IPS-20b (cell line): Measurements from ENCODE around the gene TTLL11.
"Not testable (repeated sequence)": the region's sequence is repeated elsewhere in the genome, so short reads cannot be mapped to it uniquely, and the experiment has no call there.

Experiments used
- H3K27ac ChIP-seq: one replicate; pipeline ENCODE4 v1.5.1; 2013; ENCODE audit warnings: low read length
- H3K27me3 ChIP-seq: 2 replicates; pipeline ENCODE4 v1.6.1; 2013; ENCODE audit warnings: mild to moderate bottlenecking, low read length, inconsistent platforms; ENCODE audit not compliant: insufficient read depth
- H3K36me3 ChIP-seq: 2 replicates; pipeline ENCODE4 v1.6.1; 2013; ENCODE audit warnings: low read depth, mild to moderate bottlenecking, inconsistent platforms, low read length, moderate library complexity; ENCODE audit not compliant: insufficient read depth
- H3K4me1 ChIP-seq: 2 replicates; pipeline ENCODE4 v1.6.1; 2013; ENCODE audit warnings: mild to moderate bottlenecking, control low read depth, inconsistent platforms, low read length, moderate library complexity; ENCODE audit not compliant: insufficient read depth
- H3K4me3 ChIP-seq: 2 replicates; pipeline ENCODE4 v1.5.1; 2013; ENCODE audit warnings: mild to moderate bottlenecking, low read length, inconsistent platforms
- H3K9ac ChIP-seq: 2 replicates; pipeline ENCODE4 v1.6.1; 2013; ENCODE audit warnings: low read depth, mild to moderate bottlenecking, inconsistent platforms, low read length, moderate library complexity
- H3K9me3 ChIP-seq: 2 replicates; pipeline ENCODE4 v1.6.1; 2013; ENCODE audit warnings: mild to moderate bottlenecking, low read depth, low read length, inconsistent platforms; ENCODE audit not compliant: insufficient read depth

The TTLL11 gene

GRCh38 chr9:122124048-122124447 lies 30.9 kb upstream of the TTLL11 start:
- H3K27ac ChIP-seq = no peak overlapping the region
- peaks cover 4% of the 10 kb centered on the region; the same call in 1 of the 2 replicates for H3K4me1 ChIP-seq
- H3K27me3 ChIP-seq = peaks cover 47% of the 10 kb centered on the region
- H3K9me3 ChIP-seq = no peaks in the 10 kb centered on the region
- no peak overlapping the region for H3K9ac ChIP-seq
- H3K4me3 ChIP-seq = no peak overlapping the region
- H3K36me3 ChIP-seq = no peaks in the 10 kb centered on the region

GRCh38 chr9:122122903-122123632 lies 30.0 kb upstream of the TTLL11 start:
- H3K4me1 ChIP-seq = peaks cover 4% of the 10 kb centered on the region; the same call in 1 of the 2 replicates
- H3K9me3 ChIP-seq = no peaks in the 10 kb centered on the region
- H3K27ac ChIP-seq = no peak overlapping the region
- H3K4me3 ChIP-seq = no peak overlapping the region
- no peak overlapping the region for H3K9ac ChIP-seq
- peaks cover 39% of the 10 kb centered on the region for H3K27me3 ChIP-seq
- no peaks in the 10 kb centered on the region for H3K36me3 ChIP-seq

- no peaks in the 10 kb centered on the region for H3K9me3 ChIP-seq
- H3K9ac ChIP-seq = no peak overlapping the region
- H3K4me1 ChIP-seq = peaks cover 4% of the 10 kb centered on the region; the same call in 1 of the 2 replicates
- peaks cover 33% of the 10 kb centered on the region for H3K27me3 ChIP-seq
- H3K4me3 ChIP-seq = no peak overlapping the region
- no peaks in the 10 kb centered on the region for H3K36me3 ChIP-seq
- H3K27ac ChIP-seq = no peak overlapping the region
Observed at GRCh38 chr9:122122468-122122867, 29.4 kb upstream of the TTLL11 start.

GRCh38 chr9:122121931-122122330 lies 28.8 kb upstream of the TTLL11 start:
- peaks cover 4% of the 10 kb centered on the region for H3K4me1 ChIP-seq
- no peak overlapping the region for H3K9ac ChIP-seq
- peaks cover 28% of the 10 kb centered on the region for H3K27me3 ChIP-seq
- no peaks in the 10 kb centered on the region for H3K9me3 ChIP-seq
- H3K27ac ChIP-seq = no peak overlapping the region
- H3K36me3 ChIP-seq = no peaks in the 10 kb centered on the region
- no peak overlapping the region for H3K4me3 ChIP-seq

- peaks cover 10% of the 10 kb centered on the region for H3K4me1 ChIP-seq
- H3K9ac ChIP-seq = no peak overlapping the region
- no peak overlapping the region for H3K4me3 ChIP-seq
Observed at GRCh38 chr9:122121391-122121790, 28.3 kb upstream of the TTLL11 start.

GRCh38 chr9:122120316-122121071 lies 27.4 kb upstream of the TTLL11 start:
- H3K4me3 ChIP-seq = no peak overlapping the region
- peaks cover 14% of the 10 kb centered on the region for H3K27me3 ChIP-seq
- no peak overlapping the region for H3K9ac ChIP-seq
- H3K9me3 ChIP-seq = no peaks in the 10 kb centered on the region
- no peak overlapping the region for H3K27ac ChIP-seq
- no peaks in the 10 kb centered on the region for H3K36me3 ChIP-seq
- peaks cover 17% of the 10 kb centered on the region for H3K4me1 ChIP-seq

More at GRCh38 chr9:122121391-122121790, 28.3 kb upstream of the TTLL11 start:
- Histone ChIP-seq H3K36me3 (no peaks in the 10 kb centered on the region), H3K27me3 (peaks cover 23% of the 10 kb centered on the region), H3K27ac (no peak overlapping the region), H3K9me3 (no peaks in the 10 kb centered on the region)

- Histone ChIP-seq H3K27me3 (peaks cover 7% of the 10 kb centered on the region), H3K36me3 (no peaks in the 10 kb centered on the region), H3K9ac (no peak overlapping the region), H3K4me1 (peaks cover 15% of the 10 kb centered on the region), H3K4me3 (no peak overlapping the region), H3K9me3 (no peaks in the 10 kb centered on the region), H3K27ac (no peak overlapping the region)
Observed at GRCh38 chr9:122119721-122120120, 26.6 kb upstream of the TTLL11 start.

GRCh38 chr9:122119166-122119521 lies 26.0 kb upstream of the TTLL11 start:
- Histone ChIP-seq H3K9ac (no peak overlapping the region), H3K36me3 (no peaks in the 10 kb centered on the region), H3K27ac (no peak overlapping the region), H3K9me3 (no peaks in the 10 kb centered on the region), H3K4me1 (peaks cover 15% of the 10 kb centered on the region), H3K4me3 (no peak overlapping the region), H3K27me3 (peaks cover under 1% of the 10 kb centered on the region; the same call in 1 of the 2 replicates)

- no peak overlapping the region for H3K9ac ChIP-seq
- no peak overlapping the region for H3K27ac ChIP-seq
- H3K9me3 ChIP-seq = no peaks in the 10 kb centered on the region
Observed at GRCh38 chr9:122118343-122119165, 25.4 kb upstream of the TTLL11 start.

GRCh38 chr9:122117241-122117640 lies 24.1 kb upstream of the TTLL11 start:
- not testable (repeated sequence) for H3K36me3 ChIP-seq, H3K27ac ChIP-seq, H3K9ac ChIP-seq, H3K27me3 ChIP-seq, H3K9me3 ChIP-seq, H3K4me3 ChIP-seq
- peaks cover 15% of the 10 kb centered on the region for H3K4me1 ChIP-seq

More at GRCh38 chr9:122118343-122119165, 25.4 kb upstream of the TTLL11 start:
- no peak overlapping the region for H3K4me3 ChIP-seq
- H3K36me3 ChIP-seq = no peaks in the 10 kb centered on the region
- peaks cover 15% of the 10 kb centered on the region for H3K4me1 ChIP-seq
- H3K27me3 ChIP-seq = no peaks in the 10 kb centered on the region

GRCh38 chr9:122116448-122117173 lies 23.5 kb upstream of the TTLL11 start:
- no peaks in the 10 kb centered on the region for H3K9me3 ChIP-seq
- H3K4me1 ChIP-seq = peaks cover 15% of the 10 kb centered on the region
- H3K27ac ChIP-seq = no peak overlapping the region
- no peaks in the 10 kb centered on the region for H3K27me3 ChIP-seq
- H3K9ac ChIP-seq = peak overlapping the region; percentile 67; the same call in 1 of the 2 replicates
- no peaks in the 10 kb centered on the region for H3K36me3 ChIP-seq
- 0 out of 2 replicates have a peak overlapping the region, but pooled peaks have one; percentile 15 for H3K4me3 ChIP-seq
